Mesodermal cell (in vitro differentiated cells): ENCODE data around the gene GGT1.

Source experiments
- H3K27ac ChIP-seq: 2 replicates; pipeline ENCODE4 v1.7.0; 2013; ENCODE audit warnings: mild to moderate bottlenecking, low read depth, low read length, moderate library complexity; ENCODE audit not compliant: severe bottlenecking
- H3K36me3 ChIP-seq: 2 replicates; pipeline ENCODE4 v1.7.1; 2013; ENCODE audit warnings: mild to moderate bottlenecking, low read length, moderate library complexity; ENCODE audit not compliant: control insufficient read depth, insufficient read depth
- H3K4me1 ChIP-seq: one replicate; pipeline ENCODE4 v1.7.1; 2013; ENCODE audit warnings: mild to moderate bottlenecking, low read length; ENCODE audit not compliant: insufficient read depth, control insufficient read depth, poor library complexity, severe bottlenecking
- H3K4me3 ChIP-seq: 2 replicates; pipeline ENCODE4 v1.7.0; 2013; ENCODE audit warnings: low read length, control low read depth, mild to moderate bottlenecking; ENCODE audit not compliant: insufficient read depth, poor library complexity, severe bottlenecking; ENCODE audit errors: extremely low read depth
- H3K9me3 ChIP-seq: 2 replicates; pipeline ENCODE4 v1.7.1; 2013; ENCODE audit warnings: mild to moderate bottlenecking, low read length, moderate library complexity; ENCODE audit not compliant: control insufficient read depth
- WGBS, 2 experiments: methylation state at CpG; one replicate each; pipeline ENCODE4 v1.1.5; 2013; ENCODE audit warnings: missing lambda C conversion rate in 2 of 2; ENCODE audit not compliant: insufficient coverage in 2 of 2; 5-methylcytosine and 5-hydroxymethylcytosine counted together

The GGT1 gene

DNA sequence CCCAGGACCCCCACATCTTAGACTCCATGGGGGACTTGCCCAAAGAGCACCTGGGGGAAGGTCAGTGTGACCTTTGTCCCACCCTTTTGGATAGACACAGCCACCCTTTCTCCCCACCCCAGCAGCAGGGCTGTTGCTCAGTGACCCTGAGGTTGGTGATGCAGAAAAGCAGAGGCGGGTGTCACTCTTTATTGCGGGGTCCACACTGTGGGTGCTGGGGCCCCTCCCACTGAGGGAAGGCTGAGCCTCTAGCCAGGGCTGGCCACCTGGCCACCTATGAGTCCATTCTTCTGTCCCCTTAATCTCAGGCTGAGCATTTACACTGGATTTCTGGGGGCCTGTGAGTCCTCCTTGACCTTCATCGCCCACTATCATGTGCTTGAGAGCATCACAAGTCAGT, 17.5 kb upstream of the GGT1 start:
- WGBS, 2 experiments: 90 to 100% methylated on average over 1 of the region's 3 CpGs
- H3K9me3 ChIP-seq: no peaks in the 10 kb centered on the region

DNA sequence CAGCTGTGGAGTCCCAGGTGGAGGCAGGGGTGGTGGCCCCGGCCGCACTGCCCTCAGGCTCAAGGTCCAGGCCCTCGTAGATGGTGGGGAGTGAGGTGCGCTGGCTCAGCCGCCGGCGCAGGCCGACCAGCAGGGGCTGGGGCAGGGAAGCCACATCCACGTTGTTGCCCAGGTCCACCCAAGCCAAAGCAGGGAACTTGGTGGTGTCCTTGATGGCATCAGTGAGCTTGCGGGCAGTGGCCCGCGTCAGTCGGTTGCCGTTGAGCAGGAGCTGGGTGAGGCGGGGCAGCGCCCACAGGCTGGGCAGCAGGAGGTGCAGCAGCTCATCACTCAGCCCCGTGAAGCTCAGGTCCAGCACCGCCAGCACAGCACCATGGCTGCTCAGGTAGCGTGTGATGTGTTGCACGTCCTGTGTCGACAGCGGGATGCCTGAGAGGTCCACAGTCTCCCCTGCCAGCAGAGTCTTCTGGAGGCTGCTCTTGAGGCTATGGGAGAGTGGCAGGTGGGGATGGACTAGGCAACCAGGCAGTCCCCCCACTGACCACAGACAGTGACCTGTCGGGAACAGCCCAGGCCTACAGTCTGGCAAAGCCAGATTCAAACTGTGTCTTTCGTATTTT, 17.0 kb upstream of the GGT1 start:
- H3K36me3 ChIP-seq: peaks cover 34% of the 10 kb centered on the region
- WGBS, 2 experiments: 91 to 95% methylated on average over 12 to 18 of the region's 24 CpGs
- no peaks in the 10 kb centered on the region for H3K4me1 ChIP-seq
- H3K27ac ChIP-seq: no peak overlapping the region
- no peaks in the 10 kb centered on the region for H3K9me3 ChIP-seq
- no peak overlapping the region for H3K4me3 ChIP-seq

More for the DNA sequence above, 17.5 kb upstream of the GGT1 start:
- Histone ChIP-seq H3K4me1 (no peaks in the 10 kb centered on the region), H3K4me3 (no peak overlapping the region), H3K36me3 (peaks cover 34% of the 10 kb centered on the region), H3K27ac (no peak overlapping the region)

DNA sequence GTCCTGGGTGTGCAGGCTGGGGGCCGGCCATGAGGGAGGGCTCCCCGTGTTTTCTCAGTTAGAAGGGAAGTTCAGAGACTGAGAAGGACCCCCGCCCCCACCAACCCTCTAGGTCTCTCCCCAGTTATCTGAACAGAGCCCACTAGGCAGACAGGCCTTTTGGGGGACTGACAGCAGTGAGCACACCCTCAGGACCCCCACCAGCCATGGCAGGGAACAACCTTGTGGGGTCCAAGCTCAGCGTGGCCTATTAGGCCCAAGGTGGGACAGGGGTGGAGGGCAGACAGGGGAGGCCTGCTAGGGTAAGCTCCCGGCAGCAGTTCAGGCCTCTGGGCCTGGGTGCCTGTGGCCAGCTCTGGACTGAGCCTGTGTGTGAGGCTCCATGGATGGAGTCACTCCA, 15.7 kb upstream of the GGT1 start:
- no peaks in the 10 kb centered on the region for H3K9me3 ChIP-seq
- no peak overlapping the region for H3K4me3 ChIP-seq
- no peak overlapping the region for H3K27ac ChIP-seq
- H3K4me1 ChIP-seq: no peaks in the 10 kb centered on the region
- 100% methylated on average over 2 to 3 of the region's 5 CpGs for WGBS, 2 experiments
- H3K36me3 ChIP-seq: peaks cover 34% of the 10 kb centered on the region

DNA sequence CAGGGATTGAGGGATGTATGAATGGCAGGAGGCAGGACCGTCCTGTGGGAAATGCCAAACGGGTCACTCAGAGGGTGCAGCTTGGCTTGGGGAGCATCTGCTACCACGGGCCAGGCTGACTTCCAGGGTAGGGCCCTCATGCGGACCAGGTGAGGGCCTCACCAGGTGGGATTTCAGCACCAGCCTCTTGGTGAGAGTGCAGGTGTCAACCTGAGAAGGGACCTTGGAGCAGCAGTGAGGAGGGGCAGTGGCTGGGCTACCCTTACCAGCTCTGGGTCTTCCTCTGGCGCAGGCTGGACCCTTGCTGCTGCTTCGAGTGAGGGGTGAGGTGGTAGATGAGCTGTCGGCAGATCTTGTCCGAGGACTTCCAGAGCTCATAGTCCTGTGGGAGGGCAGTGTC, 15.0 kb upstream of the GGT1 start:
- H3K9me3 ChIP-seq: no peaks in the 10 kb centered on the region
- WGBS, 2 experiments: 89 to 92% methylated on average over 7 to 8 of the region's 8 CpGs
- H3K4me1 ChIP-seq: no peaks in the 10 kb centered on the region
- H3K4me3 ChIP-seq: no peak overlapping the region
- peaks cover 34% of the 10 kb centered on the region for H3K36me3 ChIP-seq
- no peak overlapping the region for H3K27ac ChIP-seq

DNA sequence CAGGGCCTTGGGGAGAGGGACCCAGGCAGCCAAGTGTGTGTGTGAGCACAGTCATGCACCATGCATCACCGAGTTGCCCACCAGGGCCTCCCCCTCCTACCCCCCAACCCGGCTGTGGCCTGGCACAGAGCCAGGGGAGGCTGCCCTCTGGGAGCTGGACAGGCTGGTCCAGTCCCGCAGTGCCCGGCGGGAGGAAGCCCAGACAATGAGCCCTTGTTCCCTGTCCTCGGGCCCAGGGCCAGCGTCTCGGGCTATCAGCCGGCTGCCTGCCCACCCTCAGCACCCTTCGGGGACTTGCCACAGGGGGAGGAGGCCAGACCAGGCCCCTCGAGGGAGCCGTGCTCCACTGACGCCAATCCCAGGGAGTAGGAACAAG, 14.6 kb upstream of the GGT1 start:
- Histone ChIP-seq H3K4me1 (peaks cover 1% of the 10 kb centered on the region), H3K9me3 (no peaks in the 10 kb centered on the region), H3K27ac (no peak overlapping the region), H3K36me3 (peaks cover 34% of the 10 kb centered on the region), H3K4me3 (no peak overlapping the region)
- WGBS, 2 experiments: 87 to 92% methylated on average over 10 of the region's 13 CpGs

DNA sequence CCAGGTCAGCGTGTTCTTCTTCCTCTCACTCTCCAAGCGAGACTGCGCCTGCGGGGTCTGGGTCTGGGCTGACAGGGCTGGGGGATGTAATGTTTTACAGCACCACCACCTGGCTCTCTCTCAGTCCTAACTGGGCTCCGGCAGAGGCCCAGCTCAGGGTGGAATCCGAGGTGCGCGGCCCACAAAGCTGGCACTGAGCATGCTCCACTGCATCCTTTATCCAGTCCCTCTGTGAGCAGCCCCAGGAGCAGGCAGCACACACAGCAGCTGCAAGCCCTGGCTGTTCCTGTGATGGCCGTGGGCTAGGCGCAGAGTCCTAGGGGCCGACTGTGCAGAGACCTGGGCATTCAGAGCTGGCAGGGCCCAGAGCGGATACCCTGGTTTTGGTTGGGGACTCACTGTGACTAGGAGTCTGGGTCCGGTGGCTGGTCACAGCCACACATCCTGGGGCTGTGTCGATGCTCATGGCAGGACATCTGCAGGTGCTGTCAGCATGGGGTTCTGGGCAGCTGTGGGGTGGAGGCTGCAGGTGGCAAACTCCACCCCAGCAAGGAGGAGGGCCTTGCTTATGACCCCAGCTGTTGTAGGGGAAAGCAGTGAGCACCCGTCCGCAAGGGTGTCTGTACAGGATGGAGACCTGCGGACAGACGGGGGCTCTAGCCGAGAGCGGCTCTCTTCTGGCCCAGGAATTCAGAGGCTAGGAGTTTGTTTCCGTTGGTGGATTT, 14.1 kb upstream of the GGT1 start:
- H3K36me3 ChIP-seq: peaks cover 34% of the 10 kb centered on the region
- WGBS, 2 experiments: 97% methylated on average over 12 to 19 of the region's 21 CpGs
- no peaks in the 10 kb centered on the region for H3K9me3 ChIP-seq
- H3K4me1 ChIP-seq: peaks cover 6% of the 10 kb centered on the region
- H3K4me3 ChIP-seq: no peak overlapping the region
- no peak overlapping the region for H3K27ac ChIP-seq

DNA sequence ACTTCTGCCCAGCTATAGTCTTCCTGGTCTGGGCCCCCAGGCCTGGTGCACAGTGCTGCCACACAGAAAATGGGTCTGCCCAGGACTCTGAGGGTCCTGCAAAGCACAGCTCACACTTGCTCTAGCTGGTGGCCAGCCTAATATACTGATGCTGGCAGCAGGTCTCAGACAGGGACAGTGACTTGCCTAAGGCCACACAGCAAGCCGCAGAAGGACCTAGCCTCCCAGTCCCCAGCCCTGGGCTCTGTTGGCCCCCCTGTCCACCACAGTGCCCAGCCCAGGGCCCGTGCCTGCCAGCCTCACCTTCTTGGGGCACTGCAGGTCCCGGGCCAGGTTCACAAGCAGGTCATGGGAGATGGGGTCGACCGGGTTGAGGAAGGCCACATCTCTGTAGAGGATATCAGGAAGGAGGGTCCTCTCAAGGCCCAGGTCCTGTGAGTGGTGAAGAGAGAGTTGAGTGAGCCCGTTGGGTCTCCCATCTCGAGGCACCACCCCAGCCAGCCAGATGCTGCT, 13.4 kb upstream of the GGT1 start:
- Histone ChIP-seq H3K36me3 (peaks cover 34% of the 10 kb centered on the region), H3K4me3 (no peak overlapping the region), H3K4me1 (peaks cover 9% of the 10 kb centered on the region), H3K27ac (no peak overlapping the region), H3K9me3 (no peaks in the 10 kb centered on the region)
- WGBS, 2 experiments: 90 to 100% methylated on average over 1 to 5 of the region's 7 CpGs

DNA sequence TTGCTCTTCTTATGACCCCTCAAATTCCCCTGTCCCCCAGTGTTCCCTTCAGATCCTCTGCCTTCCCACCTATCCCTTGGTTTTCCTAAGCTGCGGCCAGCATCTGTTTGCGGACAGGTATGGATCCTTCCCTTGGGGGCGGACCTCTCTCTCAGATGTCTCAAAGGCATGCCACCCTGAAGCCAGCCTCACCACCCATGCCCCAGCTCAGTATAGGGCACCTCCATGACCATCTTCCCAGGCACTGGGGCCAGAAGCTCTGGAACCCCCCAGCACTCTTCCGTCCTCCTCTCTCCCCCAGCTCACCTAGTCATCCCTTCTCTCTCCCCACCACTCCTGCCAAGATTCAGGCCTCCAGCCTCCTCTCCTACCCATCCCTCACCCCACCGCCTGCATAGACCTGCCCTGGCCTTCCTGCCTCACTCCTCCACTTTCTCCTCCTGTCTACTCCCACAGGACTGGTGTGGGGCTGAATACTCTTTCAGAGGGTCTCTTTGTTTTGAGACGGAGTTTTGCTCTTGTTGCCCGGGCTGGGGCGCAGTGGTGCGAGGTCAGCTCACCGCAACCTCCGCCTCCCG, 12.3 kb upstream of the GGT1 start:
- Histone ChIP-seq H3K4me3 (no peak overlapping the region), H3K9me3 (no peaks in the 10 kb centered on the region), H3K4me1 (peaks cover 17% of the 10 kb centered on the region), H3K27ac (no peak overlapping the region), H3K36me3 (peaks cover 32% of the 10 kb centered on the region)
- 94 to 95% methylated on average over 12 of the region's 12 CpGs for WGBS, 2 experiments

DNA sequence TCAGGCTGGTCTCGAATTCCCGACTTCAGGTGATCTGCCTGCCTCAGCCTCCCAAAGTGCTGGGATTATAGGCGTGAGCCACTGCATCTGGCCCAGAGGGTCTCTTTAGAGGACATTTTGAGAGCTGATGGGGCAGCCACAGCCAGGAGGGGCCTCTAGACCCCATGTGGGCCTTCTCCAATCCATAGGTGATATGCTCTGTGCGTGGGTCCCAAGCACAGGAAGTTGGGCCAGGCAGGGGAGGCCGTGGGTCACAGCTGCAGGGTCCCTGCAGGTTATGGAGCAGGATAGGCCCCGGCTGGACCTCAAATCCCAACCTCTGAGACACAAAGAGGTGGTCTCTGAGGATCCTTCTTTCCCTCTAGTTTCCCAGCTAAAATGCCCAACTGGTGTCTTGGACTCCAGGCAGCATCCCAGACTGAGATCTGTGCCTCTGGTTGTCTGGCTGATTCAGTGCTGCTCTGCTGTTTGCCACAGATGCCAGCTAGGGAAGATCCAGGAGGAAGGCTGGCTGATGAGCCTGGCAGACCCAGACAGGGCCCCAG, 11.6 kb upstream of the GGT1 start:
- H3K4me3 ChIP-seq: no peak overlapping the region
- peaks cover 17% of the 10 kb centered on the region for H3K4me1 ChIP-seq
- no peak overlapping the region for H3K27ac ChIP-seq
- H3K36me3 ChIP-seq: peaks cover 26% of the 10 kb centered on the region
- H3K9me3 ChIP-seq: no peaks in the 10 kb centered on the region
- WGBS, 2 experiments: 92 to 94% methylated on average over 5 to 6 of the region's 6 CpGs

DNA sequence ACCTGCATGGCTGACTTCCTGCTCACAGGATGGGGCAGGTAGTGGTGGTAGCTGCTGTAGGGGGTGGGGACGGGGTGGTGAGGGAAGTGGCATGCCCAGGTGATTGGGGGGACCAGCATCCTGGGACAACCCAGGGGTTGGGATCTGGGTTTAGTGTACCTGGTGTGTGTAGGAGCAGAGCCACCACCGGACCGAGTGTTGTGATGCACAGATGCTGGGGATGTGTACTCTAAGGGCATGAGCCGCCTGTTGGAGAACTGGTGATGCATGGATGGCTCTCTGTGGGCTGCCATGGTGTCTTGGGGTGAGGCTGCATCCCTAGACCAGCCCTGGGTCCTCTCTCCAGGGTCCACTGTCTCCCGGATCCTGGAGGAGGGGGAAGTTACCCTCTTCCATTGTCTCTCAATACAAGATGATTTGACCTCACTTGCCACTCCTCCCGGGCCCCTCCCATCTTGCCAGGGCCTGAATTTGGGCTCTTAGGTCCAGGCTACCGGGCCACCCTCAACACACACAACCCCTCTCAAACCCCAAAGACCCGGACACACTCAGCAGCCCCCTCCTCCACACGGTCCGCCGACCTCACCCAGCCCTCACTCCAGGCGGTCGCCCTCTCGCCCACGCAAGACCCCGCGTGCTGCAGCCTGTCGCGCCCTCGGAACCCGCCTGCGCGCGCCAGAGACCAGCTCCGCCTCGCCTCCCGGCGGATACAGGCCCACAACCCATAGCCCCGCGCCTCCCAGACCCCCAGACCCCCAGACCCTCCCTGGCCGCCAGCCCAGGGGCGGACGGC, 10.7 kb upstream of the GGT1 start:
- H3K4me1 ChIP-seq: peaks cover 17% of the 10 kb centered on the region
- H3K36me3 ChIP-seq: peaks cover 20% of the 10 kb centered on the region
- no peaks in the 10 kb centered on the region for H3K9me3 ChIP-seq
- 10 to 16% methylated on average over 12 to 21 of the region's 33 CpGs for WGBS, 2 experiments
- no peak overlapping the region for H3K27ac ChIP-seq
- peak overlapping the region; percentile 65 for H3K4me3 ChIP-seq
